Measurements from ENCODE around the gene CCDC144A. TPM values are rescaled to one million over a fixed set of nuclear protein-coding genes. Genes with fewer than 3 reads are reported as not detected.
A peak's percentile ranks its signal among the peaks of the same experiment; 100 is the strongest.
"Not testable (repeated sequence)": the region's sequence is repeated elsewhere in the genome, so short reads cannot be mapped to it uniquely, and the experiment has no call there.

The CCDC144A gene
- total RNA-seq, 1 donor from 2014 or later: 2.4 TPM

DNA sequence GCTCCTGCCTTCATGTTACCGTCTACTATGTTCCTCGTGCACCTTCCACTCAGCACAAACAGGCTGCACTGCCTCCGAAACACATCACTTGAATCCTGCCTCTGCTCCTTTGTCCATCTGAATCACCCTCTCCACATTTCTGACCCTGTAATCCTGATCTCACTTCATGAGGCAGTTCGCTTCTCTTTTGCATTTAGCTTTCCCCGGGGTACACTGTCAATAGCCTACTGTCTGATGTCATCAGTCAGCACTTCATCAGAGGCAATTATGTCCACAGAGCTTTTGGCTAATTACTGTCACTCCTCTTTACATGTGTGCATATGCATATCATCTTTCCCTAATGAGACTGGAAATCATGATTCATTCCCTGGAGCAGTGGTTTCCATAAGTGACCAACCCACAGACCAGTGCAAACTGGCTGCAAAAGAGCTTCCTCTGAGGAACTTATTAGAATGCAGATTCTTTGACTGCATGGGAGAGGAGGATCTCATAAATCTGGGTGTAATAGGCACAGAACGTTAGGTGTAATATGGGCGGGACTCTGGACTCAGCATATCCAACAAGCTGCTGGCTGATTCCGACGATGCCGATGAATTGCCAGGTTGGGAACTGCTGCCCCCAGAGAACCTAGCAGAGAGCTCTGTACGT lies 99.0 kb downstream of the CCDC144A start:
- H3K27ac Mint-ChIP-seq; H3K27me3 Mint-ChIP-seq; H3K4me1 Mint-ChIP-seq; H3K9me3 Mint-ChIP-seq; H3K4me3 Mint-ChIP-seq; H3K36me3 Mint-ChIP-seq (ENCODE audit: low read depth); DNase-seq; intact Hi-C loops (cut with micrococcal nuclease): not testable (repeated sequence)

GRCh38 chr17:16789622-16790021 lies 99.6 kb downstream of the CCDC144A start:
- H3K9me3 Mint-ChIP-seq; H3K4me1 Mint-ChIP-seq; intact Hi-C loops (cut with micrococcal nuclease); H3K27ac Mint-ChIP-seq; H3K36me3 Mint-ChIP-seq (ENCODE audit: low read depth); H3K27me3 Mint-ChIP-seq; DNase-seq; H3K4me3 Mint-ChIP-seq: not testable (repeated sequence)

DNA sequence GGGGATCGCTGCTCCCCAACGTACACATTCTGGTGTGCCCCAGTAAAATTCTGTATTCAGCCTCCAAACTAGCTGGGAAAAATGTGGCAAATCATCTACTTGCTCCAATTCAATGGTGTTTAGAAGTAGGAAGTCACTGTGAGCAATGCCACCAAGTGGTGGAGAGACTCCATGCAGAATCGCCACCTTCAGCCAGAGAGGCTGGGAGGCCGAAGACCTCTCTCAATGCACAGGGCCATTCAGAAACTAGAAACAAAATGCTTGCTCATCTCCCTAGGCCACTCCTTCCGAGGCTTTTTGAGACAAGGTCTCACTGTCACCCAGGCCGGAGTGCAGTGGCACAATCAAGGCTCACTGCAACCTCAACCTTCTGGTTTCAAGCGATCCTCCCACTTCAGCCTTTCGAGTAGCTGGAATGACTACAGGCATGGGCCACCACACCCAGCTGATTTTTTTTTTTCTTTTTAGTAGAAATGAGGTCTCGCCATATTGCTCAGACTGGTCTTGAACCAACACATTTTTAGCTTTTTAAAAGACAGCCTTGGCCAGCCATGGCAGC lies 100.4 kb downstream of the CCDC144A start:
- H3K36me3 Mint-ChIP-seq (ENCODE audit: low read depth); H3K27ac Mint-ChIP-seq; H3K4me3 Mint-ChIP-seq; H3K4me1 Mint-ChIP-seq; H3K9me3 Mint-ChIP-seq; H3K27me3 Mint-ChIP-seq; DNase-seq; intact Hi-C loops (cut with micrococcal nuclease): not testable (repeated sequence)

DNA sequence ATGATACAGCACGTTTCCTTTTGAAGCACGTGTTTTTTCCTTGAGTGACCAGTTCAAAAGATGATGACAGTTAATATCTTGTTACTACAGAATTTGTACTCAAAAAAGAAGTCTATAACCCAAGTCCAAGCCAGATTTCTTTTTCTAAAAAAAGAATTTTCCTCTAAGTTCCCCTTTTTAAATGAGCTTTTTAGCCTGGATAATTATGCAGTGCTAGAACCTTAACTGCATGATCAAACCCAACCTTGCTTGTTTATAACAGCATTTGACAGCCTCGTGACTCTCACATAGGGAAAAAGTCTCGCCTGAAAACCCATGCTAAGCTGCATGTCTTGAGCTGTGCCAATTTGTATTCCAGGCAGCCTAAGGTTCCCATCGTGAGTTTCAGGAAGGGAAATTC lies 104.2 kb downstream of the CCDC144A start:
- H3K4me3 Mint-ChIP-seq; H3K36me3 Mint-ChIP-seq (ENCODE audit: low read depth); H3K9me3 Mint-ChIP-seq; H3K27me3 Mint-ChIP-seq; intact Hi-C loops (cut with micrococcal nuclease); H3K27ac Mint-ChIP-seq; DNase-seq; H3K4me1 Mint-ChIP-seq: not testable (repeated sequence)

GRCh38 chr17:16795894-16796293 lies 105.9 kb downstream of the CCDC144A start:
- DNase-seq; H3K9me3 Mint-ChIP-seq; H3K27me3 Mint-ChIP-seq; H3K4me1 Mint-ChIP-seq; H3K27ac Mint-ChIP-seq; intact Hi-C loops (cut with micrococcal nuclease); H3K36me3 Mint-ChIP-seq (ENCODE audit: low read depth); H3K4me3 Mint-ChIP-seq: not testable (repeated sequence)

DNA sequence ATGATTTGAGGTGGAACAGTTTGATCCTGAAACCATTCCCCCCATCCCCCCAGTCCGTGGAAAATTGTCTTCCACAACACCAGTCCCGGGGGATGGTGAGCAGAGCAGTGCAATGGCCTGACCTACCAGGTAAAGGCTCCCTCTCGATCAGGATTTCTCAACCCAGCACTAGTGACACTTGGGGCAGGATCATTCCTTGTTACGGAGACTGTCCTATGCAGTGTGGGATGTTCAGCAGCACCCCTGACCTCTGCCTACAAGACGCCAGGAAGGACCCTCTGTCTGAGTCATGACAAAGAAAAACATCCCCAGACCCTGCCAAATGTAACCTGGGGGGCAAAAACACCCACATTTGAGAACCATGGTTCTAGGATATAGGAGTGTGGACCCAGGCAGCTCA lies 114.8 kb downstream of the CCDC144A start:
- H3K4me1 Mint-ChIP-seq; H3K4me3 Mint-ChIP-seq; H3K36me3 Mint-ChIP-seq (ENCODE audit: low read depth); DNase-seq; H3K27me3 Mint-ChIP-seq; intact Hi-C loops (cut with micrococcal nuclease); H3K9me3 Mint-ChIP-seq; H3K27ac Mint-ChIP-seq: not testable (repeated sequence)

- not testable (repeated sequence) for H3K9me3 Mint-ChIP-seq, DNase-seq
Measured at GRCh38 chr17:16806599-16806998, 116.6 kb downstream of the CCDC144A start.

GRCh38 chr17:16807620-16808019 lies 117.6 kb downstream of the CCDC144A start:
- H3K36me3 Mint-ChIP-seq (ENCODE audit: low read depth); H3K4me1 Mint-ChIP-seq; H3K27me3 Mint-ChIP-seq; DNase-seq; H3K4me3 Mint-ChIP-seq; H3K27ac Mint-ChIP-seq; intact Hi-C loops (cut with micrococcal nuclease); H3K9me3 Mint-ChIP-seq: not testable (repeated sequence)

More at GRCh38 chr17:16806599-16806998, 116.6 kb downstream of the CCDC144A start:
- H3K27ac Mint-ChIP-seq; H3K4me3 Mint-ChIP-seq; H3K36me3 Mint-ChIP-seq (ENCODE audit: low read depth); H3K27me3 Mint-ChIP-seq; H3K4me1 Mint-ChIP-seq; intact Hi-C loops (cut with micrococcal nuclease): not testable (repeated sequence)

DNA sequence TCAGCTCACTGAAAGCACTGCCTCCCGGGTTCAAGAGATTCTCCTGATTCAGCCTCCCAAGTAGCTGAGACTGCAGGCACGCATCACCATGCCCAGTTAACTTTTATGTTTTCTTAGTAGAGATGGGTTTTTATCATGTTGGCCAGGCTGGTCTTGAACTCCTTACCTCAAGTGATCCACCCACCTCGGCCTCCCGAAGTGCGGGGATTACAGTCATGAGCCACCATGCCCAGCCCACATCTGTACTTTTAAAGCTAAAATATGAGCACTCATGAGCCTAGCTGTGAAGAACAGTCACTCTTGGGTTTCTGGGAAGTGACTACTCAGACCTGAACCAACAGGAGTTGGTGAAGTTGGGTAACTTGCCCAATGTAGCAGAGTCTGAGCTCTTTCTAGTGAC lies 120.2 kb downstream of the CCDC144A start:
- H3K36me3 Mint-ChIP-seq (ENCODE audit: low read depth); intact Hi-C loops (cut with micrococcal nuclease); H3K27me3 Mint-ChIP-seq; H3K27ac Mint-ChIP-seq; DNase-seq; H3K4me3 Mint-ChIP-seq; H3K9me3 Mint-ChIP-seq; H3K4me1 Mint-ChIP-seq: not testable (repeated sequence)

DNA sequence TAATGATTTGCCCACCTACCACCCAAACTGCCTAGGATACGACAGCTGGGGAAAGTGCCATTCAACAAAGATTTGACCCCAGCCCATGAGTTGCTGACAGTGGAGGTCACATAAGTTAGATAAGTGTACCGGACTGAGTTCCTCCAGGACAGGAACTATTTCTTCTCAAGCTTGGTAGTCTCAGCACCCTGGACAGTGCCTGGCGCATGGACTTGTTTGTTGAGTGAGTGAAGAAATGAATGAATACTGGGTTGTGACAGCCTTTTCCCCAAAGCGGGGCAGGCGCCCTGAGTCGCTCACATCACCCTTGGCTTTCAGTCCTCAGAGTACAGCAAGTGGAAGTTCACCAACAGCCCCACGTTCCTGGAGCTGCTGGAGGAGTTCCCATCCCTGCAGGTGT lies 122.1 kb downstream of the CCDC144A start:
- H3K27me3 Mint-ChIP-seq; H3K4me1 Mint-ChIP-seq; H3K27ac Mint-ChIP-seq; H3K9me3 Mint-ChIP-seq; H3K36me3 Mint-ChIP-seq (ENCODE audit: low read depth); H3K4me3 Mint-ChIP-seq; intact Hi-C loops (cut with micrococcal nuclease): not testable (repeated sequence)
- peak; percentile 58 for DNase-seq

- H3K4me3 Mint-ChIP-seq: no peak overlapping the region
- DNase-seq: no peak
- no peak overlapping the region for H3K27ac Mint-ChIP-seq
- no peaks in the 10 kb centered on the region for H3K27me3 Mint-ChIP-seq
- no peaks in the 10 kb centered on the region for H3K9me3 Mint-ChIP-seq
- no peaks in the 10 kb centered on the region for H3K4me1 Mint-ChIP-seq
- intact Hi-C loops (cut with micrococcal nuclease): no loop called here
- H3K36me3 Mint-ChIP-seq (ENCODE audit: low read depth): no peaks in the 10 kb centered on the region
Measured at GRCh38 chr17:16814439-16814838, 124.4 kb downstream of the CCDC144A start.

- Mint-ChIP-seq H3K9me3 (no peaks in the 10 kb centered on the region), H3K27me3 (no peaks in the 10 kb centered on the region), H3K4me1 (no peaks in the 10 kb centered on the region), H3K36me3 (ENCODE audit: low read depth) (no peaks in the 10 kb centered on the region), H3K4me3 (no peak overlapping the region), H3K27ac (no peak overlapping the region)
- intact Hi-C loops (cut with micrococcal nuclease): no loop called here
- no peak for DNase-seq
Measured at GRCh38 chr17:16817201-16817600, 127.2 kb downstream of the CCDC144A start.

DNA sequence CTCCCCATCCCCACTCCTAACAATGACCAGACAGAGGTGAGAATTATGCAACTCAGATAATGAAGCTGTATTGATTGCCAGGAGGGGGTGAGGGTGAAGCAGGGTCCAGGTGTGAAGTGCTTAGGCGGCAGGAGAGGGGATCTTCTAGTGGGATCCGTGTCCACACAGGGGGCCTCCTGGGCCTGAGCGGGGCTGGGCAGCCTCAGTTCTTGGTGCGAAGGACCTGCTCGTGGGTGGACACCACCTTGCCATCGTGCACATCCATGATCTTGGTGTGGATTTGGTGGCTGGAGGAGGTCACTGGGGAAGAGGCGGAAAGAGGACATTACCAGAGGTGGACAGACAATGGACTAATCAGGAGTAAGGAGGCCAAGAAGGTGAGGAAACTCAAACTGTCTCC lies 127.9 kb downstream of the CCDC144A start:
- H3K27me3 Mint-ChIP-seq; H3K9me3 Mint-ChIP-seq; H3K4me3 Mint-ChIP-seq; H3K4me1 Mint-ChIP-seq; intact Hi-C loops (cut with micrococcal nuclease); H3K36me3 Mint-ChIP-seq (ENCODE audit: low read depth); DNase-seq; H3K27ac Mint-ChIP-seq: not testable (repeated sequence)

- H3K9me3 Mint-ChIP-seq: no peaks in the 10 kb centered on the region
- H3K27me3 Mint-ChIP-seq: no peaks in the 10 kb centered on the region
- H3K27ac Mint-ChIP-seq: no peak overlapping the region
- no peak for DNase-seq
- H3K4me1 Mint-ChIP-seq: no peaks in the 10 kb centered on the region
- no peaks in the 10 kb centered on the region for H3K36me3 Mint-ChIP-seq (ENCODE audit: low read depth)
- no peak overlapping the region for H3K4me3 Mint-ChIP-seq
- intact Hi-C loops (cut with micrococcal nuclease): no loop called here
Measured at GRCh38 chr17:16818340-16818739, 128.3 kb downstream of the CCDC144A start.
